ENCODE results near the gene F13A1.

Gene F13A1

GRCh38 chr6:6180684-6181083 is 139.8 kb downstream of the F13A1 start:
- no peak overlapping the region for H3K4me3 ChIP-seq (ENCODE audit: low read depth, low read length)
- CTCF ChIA-PET, result no interaction called here
- H3K4me1 ChIP-seq (ENCODE audit: control insufficient read depth, insufficient read depth, low read length), result no peaks in the 10 kb centered on the region
- POLR2A ChIA-PET, result no interaction called here
- TF ChIP-seq ZNF843 (tag by site-specific recombination; IDR thresholded peaks at IDR 0.05) (no peak), EGR2 (tag by site-specific recombination; IDR thresholded peaks at IDR 0.05; ENCODE audit: low read depth) (no peak), ZNF510 (tag by site-specific recombination; IDR thresholded peaks at IDR 0.05; ENCODE audit: insufficient replicate concordance) (no peak), ZNF791 (tag by site-specific recombination; IDR thresholded peaks at IDR 0.05) (no peak), ZNF26 (tag by site-specific recombination; IDR thresholded peaks at IDR 0.05) (no peak), ZBTB48 (tag by site-specific recombination; IDR thresholded peaks at IDR 0.05) (no peak), ZFP37 (tag by site-specific recombination; IDR thresholded peaks at IDR 0.05) (no peak), ZNF366 (tag by site-specific recombination; conservative IDR thresholded peaks at IDR 0.05) (no peak), ZNF548 (tag by site-specific recombination; IDR thresholded peaks at IDR 0.05) (no peak), ZBTB10 (tag by site-specific recombination; IDR thresholded peaks at IDR 0.05) (no peak), ZFP69B (tag by site-specific recombination; IDR thresholded peaks at IDR 0.05) (no peak), ZNF768 (tag by site-specific recombination; IDR thresholded peaks at IDR 0.05) (no peak), ZNF658 (tag by site-specific recombination; IDR thresholded peaks at IDR 0.05) (no peak), TSHZ1 (tag by site-specific recombination; IDR thresholded peaks at IDR 0.05; ENCODE audit: borderline replicate concordance) (no peak), ZNF670 (tag by site-specific recombination; IDR thresholded peaks at IDR 0.05; ENCODE audit: low read depth) (no peak), ZSCAN5A (tag by site-specific recombination; IDR thresholded peaks at IDR 0.05) (no peak), ZNF513 (tag by site-specific recombination; IDR thresholded peaks at IDR 0.05) (no peak)
- no peak overlapping the region for H3K27ac ChIP-seq (ENCODE audit: extremely low read depth, low read depth, low read length)
- H3K9me3 ChIP-seq (ENCODE audit: control insufficient read depth, insufficient read depth, low read depth, low read length), result no peaks in the 10 kb centered on the region
- H3K36me3 ChIP-seq (ENCODE audit: control insufficient read depth in 2 of 2, insufficient read depth in 1 of 2, low read length in 2 of 2), result no peaks in the 10 kb centered on the region
